ENCODE measurements around the gene TMEM252. TPM values are rescaled to one million over a fixed set of nuclear protein-coding genes. Genes with fewer than 3 reads are reported as not detected.

TMEM252 gene
- polyA plus RNA-seq, 1 experiment, result not detected

DNA sequence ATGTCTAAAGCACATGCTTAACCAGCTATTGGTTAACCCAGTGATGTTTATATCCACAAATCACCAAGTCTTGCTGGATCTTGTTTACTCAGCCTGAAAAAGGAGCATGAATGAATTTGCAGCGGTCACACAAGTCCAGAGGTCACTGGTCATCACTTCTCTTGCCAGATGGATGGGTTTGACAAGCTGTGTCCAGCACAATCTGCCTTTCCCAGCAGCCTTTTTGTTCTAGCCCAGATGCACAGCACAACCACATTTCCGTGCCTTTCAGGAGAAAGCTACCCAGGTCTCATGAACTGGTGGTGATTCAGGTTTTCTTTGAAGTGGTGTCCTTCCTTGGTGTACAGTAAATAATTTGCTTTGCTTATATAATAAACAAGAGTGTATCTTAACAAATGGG lies 32.1 kb downstream of the TMEM252 start:
- DNase-seq (ENCODE audit: low read depth, low spot score), result no peak
- CTCF ChIA-PET, result interaction anchor here (0.6 to 1.9 kb wide), 7 partner anchors 9 to 491 kb away, joined by 3 to 11 read pairs (median 5); no protein-coding TSS in a partner anchor

DNA sequence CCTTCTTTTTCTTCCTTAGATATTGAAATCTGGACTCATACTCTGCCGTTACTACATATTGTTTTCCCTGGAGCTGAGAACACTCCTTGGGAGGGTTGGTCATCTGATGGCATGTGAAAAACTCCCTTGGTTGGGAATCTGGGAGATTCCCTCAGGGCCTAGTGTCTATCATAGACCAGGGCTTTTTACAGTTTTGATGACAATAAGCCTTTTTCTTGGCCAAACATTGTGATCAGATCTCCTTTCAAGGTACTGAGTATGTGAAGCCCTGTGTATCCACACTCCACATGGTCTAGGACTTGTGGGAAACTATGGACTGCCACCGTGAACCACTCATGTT lies 32.9 kb downstream of the TMEM252 start:
- H3K9me3 ChIP-seq (ENCODE audit: control insufficient read depth, insufficient read depth, low read length), result no peaks in the 10 kb centered on the region
- DNase-seq (ENCODE audit: low read depth, low spot score), result no peak
- H3K4me3 ChIP-seq (ENCODE audit: low read depth, low read length), result no peak overlapping the region
- no peaks in the 10 kb centered on the region for H3K27me3 ChIP-seq (ENCODE audit: control insufficient read depth, insufficient read depth, low read length)
- POLR2A ChIA-PET, result no interaction called here
- CTCF ChIA-PET, result interaction anchor here (1.0 to 2.2 kb wide), 8 partner anchors 12 to 492 kb away, joined by 3 to 11 read pairs (median 5); no protein-coding TSS in a partner anchor
- TF ChIP-seq, protein P1, sequence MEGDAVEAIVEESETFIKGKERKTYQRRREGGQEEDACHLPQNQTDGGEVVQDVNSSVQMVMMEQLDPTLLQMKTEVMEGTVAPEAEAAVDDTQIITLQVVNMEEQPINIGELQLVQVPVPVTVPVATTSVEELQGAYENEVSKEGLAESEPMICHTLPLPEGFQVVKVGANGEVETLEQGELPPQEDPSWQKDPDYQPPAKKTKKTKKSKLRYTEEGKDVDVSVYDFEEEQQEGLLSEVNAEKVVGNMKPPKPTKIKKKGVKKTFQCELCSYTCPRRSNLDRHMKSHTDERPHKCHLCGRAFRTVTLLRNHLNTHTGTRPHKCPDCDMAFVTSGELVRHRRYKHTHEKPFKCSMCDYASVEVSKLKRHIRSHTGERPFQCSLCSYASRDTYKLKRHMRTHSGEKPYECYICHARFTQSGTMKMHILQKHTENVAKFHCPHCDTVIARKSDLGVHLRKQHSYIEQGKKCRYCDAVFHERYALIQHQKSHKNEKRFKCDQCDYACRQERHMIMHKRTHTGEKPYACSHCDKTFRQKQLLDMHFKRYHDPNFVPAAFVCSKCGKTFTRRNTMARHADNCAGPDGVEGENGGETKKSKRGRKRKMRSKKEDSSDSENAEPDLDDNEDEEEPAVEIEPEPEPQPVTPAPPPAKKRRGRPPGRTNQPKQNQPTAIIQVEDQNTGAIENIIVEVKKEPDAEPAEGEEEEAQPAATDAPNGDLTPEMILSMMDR (IDR thresholded peaks at IDR 0.05; ENCODE audit: low read depth, low read length), result no peak
- no peak overlapping the region for H3K27ac ChIP-seq (ENCODE audit: low read depth, low read length)

More for the DNA sequence above, 32.1 kb downstream of the TMEM252 start:
- no peak overlapping the region for H3K27ac ChIP-seq (ENCODE audit: low read depth, low read length)
- no peak overlapping the region for H3K4me3 ChIP-seq (ENCODE audit: low read depth, low read length)
- no peaks in the 10 kb centered on the region for H3K27me3 ChIP-seq (ENCODE audit: control insufficient read depth, insufficient read depth, low read length)
- TF ChIP-seq, protein P1 (IDR thresholded peaks at IDR 0.05; ENCODE audit: low read depth, low read length), result no peak
- POLR2A ChIA-PET, result no interaction called here
- H3K9me3 ChIP-seq (ENCODE audit: control insufficient read depth, insufficient read depth, low read length), result no peaks in the 10 kb centered on the region

DNA sequence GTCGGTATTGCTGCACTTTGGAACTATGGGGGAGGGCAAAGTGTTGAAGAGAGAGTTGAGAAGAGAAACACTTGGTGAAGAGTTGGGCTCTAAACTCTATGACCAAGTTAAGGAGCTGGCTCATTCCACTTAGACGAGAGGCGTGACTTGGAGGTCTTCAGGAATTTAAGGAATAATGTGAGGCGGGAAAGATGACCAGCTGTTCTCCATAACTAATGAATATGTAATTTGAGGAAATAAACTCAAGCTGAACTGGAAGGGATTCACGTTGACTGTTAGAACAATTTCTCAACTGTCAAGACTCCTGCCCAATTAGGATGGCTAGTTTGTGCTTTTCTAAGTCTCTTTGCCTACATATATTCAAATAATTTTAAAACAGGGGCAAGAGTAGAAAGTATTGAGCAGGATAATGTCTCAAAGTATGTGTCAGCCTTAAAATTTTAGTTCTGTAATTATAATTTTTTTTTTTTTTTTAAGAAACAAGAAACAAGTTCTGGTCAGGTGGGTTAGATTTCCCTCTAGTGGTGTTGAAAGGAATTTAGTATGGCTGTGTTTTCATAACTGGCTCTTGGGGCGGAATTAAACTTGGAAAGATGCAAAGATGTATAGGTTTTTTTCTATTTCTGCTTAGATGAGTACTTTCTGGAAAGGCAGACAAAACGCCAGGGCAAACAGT lies 33.4 kb downstream of the TMEM252 start:
- TF ChIP-seq, protein P1 (IDR thresholded peaks at IDR 0.05; ENCODE audit: low read depth, low read length), result peak; percentile 68
- Histone ChIP-seq H3K9me3 (ENCODE audit: control insufficient read depth, insufficient read depth, low read length) (no peaks in the 10 kb centered on the region), H3K27ac (ENCODE audit: low read depth, low read length) (no peak overlapping the region), H3K27me3 (ENCODE audit: control insufficient read depth, insufficient read depth, low read length) (no peaks in the 10 kb centered on the region), H3K4me3 (ENCODE audit: low read depth, low read length) (no peak overlapping the region)
- POLR2A ChIA-PET, result interaction anchor here (0.6 kb wide), 1 partner anchor 53 kb away, joined by 3 read pairs; no protein-coding TSS in a partner anchor
- CTCF ChIA-PET, result interaction anchor here (0.7 to 2.2 kb wide), 8 partner anchors 12 to 492 kb away, joined by 3 to 9 read pairs (median 4); no protein-coding TSS in a partner anchor
- DNase-seq (ENCODE audit: low read depth, low spot score), result no peak

DNA sequence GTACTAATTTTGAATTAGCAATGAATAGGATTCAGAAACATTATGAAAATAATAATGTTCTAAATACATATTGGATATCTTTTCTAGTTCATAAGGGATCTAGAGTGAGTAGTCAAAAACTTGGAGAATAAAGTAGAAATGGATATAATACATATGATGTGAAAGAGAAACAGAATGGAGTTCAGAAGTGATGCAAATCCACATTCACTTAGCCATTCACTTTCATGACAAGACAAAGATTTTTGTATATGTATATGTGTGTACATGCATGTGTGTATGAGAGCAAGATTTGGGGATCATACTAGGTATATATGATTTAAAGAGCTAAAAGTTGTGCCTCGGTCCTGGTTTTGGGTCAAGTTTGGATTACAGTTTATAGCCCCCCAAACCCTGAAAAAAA lies 34.1 kb downstream of the TMEM252 start:
- TF ChIP-seq, protein P1 (IDR thresholded peaks at IDR 0.05; ENCODE audit: low read depth, low read length), result no peak
- Histone ChIP-seq H3K27me3 (ENCODE audit: control insufficient read depth, insufficient read depth, low read length) (no peaks in the 10 kb centered on the region), H3K4me3 (ENCODE audit: low read depth, low read length) (no peak overlapping the region), H3K27ac (ENCODE audit: low read depth, low read length) (no peak overlapping the region), H3K9me3 (ENCODE audit: control insufficient read depth, insufficient read depth, low read length) (no peaks in the 10 kb centered on the region)
- ChIA-PET POLR2A (interaction anchor here (0.6 kb wide), 1 partner anchor 54 kb away, joined by 3 read pairs; no protein-coding TSS in a partner anchor), CTCF (interaction anchor here (0.6 to 2.2 kb wide), 9 partner anchors 9 to 89 kb away, joined by 3 to 9 read pairs (median 4); no protein-coding TSS in a partner anchor)
- DNase-seq (ENCODE audit: low read depth, low spot score), result no peak

DNA sequence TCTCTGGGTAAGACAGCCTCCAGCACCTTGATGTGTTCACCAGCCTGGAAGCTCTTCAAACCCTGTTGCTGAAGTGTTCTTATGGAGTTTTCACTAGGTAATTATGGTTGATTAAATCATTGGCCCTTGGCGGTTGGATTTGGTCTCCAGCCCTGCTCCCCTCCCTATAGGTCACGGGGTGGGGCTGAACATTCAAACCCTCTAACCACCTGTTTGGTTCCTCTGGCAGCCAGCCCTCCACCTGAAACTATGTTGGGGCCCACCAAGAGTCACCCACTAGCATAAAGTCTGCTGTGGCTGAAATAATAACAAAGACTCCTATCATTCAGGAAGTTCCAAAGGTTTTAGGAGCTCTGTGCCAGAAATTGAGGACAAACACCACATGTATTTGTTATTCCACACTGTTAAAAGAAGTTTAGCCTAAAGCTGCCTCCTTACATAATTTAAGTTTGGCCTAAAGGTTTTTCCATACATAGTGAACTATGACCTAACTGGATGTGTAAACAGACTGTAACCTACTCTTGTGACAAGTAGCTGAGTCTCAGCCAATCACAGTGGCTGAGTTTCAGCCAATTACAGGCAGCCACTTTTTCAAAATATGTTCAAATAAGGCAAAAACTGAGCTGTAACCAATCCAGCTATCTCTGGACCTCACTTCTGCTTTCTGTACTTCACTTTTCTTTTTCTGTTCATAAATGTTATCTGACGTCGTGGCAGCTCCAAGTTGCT lies 34.8 kb downstream of the TMEM252 start:
- TF ChIP-seq, protein P1 (IDR thresholded peaks at IDR 0.05; ENCODE audit: low read depth, low read length), result no peak
- H3K27ac ChIP-seq (ENCODE audit: low read depth, low read length), result no peak overlapping the region
- H3K27me3 ChIP-seq (ENCODE audit: control insufficient read depth, insufficient read depth, low read length), result no peaks in the 10 kb centered on the region
- H3K9me3 ChIP-seq (ENCODE audit: control insufficient read depth, insufficient read depth, low read length), result no peaks in the 10 kb centered on the region
- POLR2A ChIA-PET, result no interaction called here
- CTCF ChIA-PET, result interaction anchor here (0.6 to 2.2 kb wide), 5 partner anchors 9 to 88 kb away, joined by 3 to 9 read pairs (median 6); no protein-coding TSS in a partner anchor
- DNase-seq (ENCODE audit: low read depth, low spot score), result no peak
- no peak overlapping the region for H3K4me3 ChIP-seq (ENCODE audit: low read depth, low read length)
